ENCODE measurements around the gene MDFI.
A peak's percentile ranks its signal among the peaks of the same experiment; 100 is the strongest.

The MDFI gene

GRCh38 chr6:41657131-41658094 is 19.1 kb downstream of the MDFI start:
- no peak for DNase-seq (ENCODE audit: low read depth)
- no peak for TF ChIP-seq CTCF (conservative IDR thresholded peaks at IDR 0.05; ENCODE audit: low read depth, low read length)
- H3K4me3 ChIP-seq (ENCODE audit: low read depth, low read length), result no peak overlapping the region

- TF ChIP-seq CTCF (conservative IDR thresholded peaks at IDR 0.05; ENCODE audit: low read depth, low read length), result no peak
- no peak for DNase-seq (ENCODE audit: low read depth)
- no peak overlapping the region for H3K4me3 ChIP-seq (ENCODE audit: low read depth, low read length)
These were observed 20.4 kb downstream of the MDFI start for GRCh38 chr6:41658636-41659035.

GRCh38 chr6:41659935-41660334 is 21.7 kb downstream of the MDFI start:
- no peak for DNase-seq (ENCODE audit: low read depth)
- no peak overlapping the region for H3K4me3 ChIP-seq (ENCODE audit: low read depth, low read length)
- TF ChIP-seq CTCF (conservative IDR thresholded peaks at IDR 0.05; ENCODE audit: low read depth, low read length), result no peak

GRCh38 chr6:41663568-41663967 is 25.3 kb downstream of the MDFI start:
- DNase-seq (ENCODE audit: low read depth), result no peak
- peak; percentile 11 for TF ChIP-seq CTCF (conservative IDR thresholded peaks at IDR 0.05; ENCODE audit: low read depth, low read length)
- no peak overlapping the region for H3K4me3 ChIP-seq (ENCODE audit: low read depth, low read length)

GRCh38 chr6:41664271-41664670 is 26.0 kb downstream of the MDFI start:
- no peak overlapping the region for H3K4me3 ChIP-seq (ENCODE audit: low read depth, low read length)
- TF ChIP-seq CTCF (conservative IDR thresholded peaks at IDR 0.05; ENCODE audit: low read depth, low read length), result no peak
- DNase-seq (ENCODE audit: low read depth), result no peak

- DNase-seq (ENCODE audit: low read depth), result no peak
- H3K4me3 ChIP-seq (ENCODE audit: low read depth, low read length), result no peak overlapping the region
- no peak for TF ChIP-seq CTCF (conservative IDR thresholded peaks at IDR 0.05; ENCODE audit: low read depth, low read length)
These were observed 28.9 kb downstream of the MDFI start for GRCh38 chr6:41667195-41667594.

- no peak overlapping the region for H3K4me3 ChIP-seq (ENCODE audit: low read depth, low read length)
- DNase-seq (ENCODE audit: low read depth), result no peak
- TF ChIP-seq CTCF (conservative IDR thresholded peaks at IDR 0.05; ENCODE audit: low read depth, low read length), result no peak
These were observed 30.7 kb downstream of the MDFI start for GRCh38 chr6:41668968-41669367.
